GM19025 (cell line): ENCODE measurements around the gene VDAC1.
"Not testable (repeated sequence)": the region's sequence is repeated elsewhere in the genome, so short reads cannot be mapped to it uniquely, and the experiment has no call there.

Source experiments
- ATAC-seq: cut with Tn5 transposase; IDR thresholded peaks from one replicate; pipeline ENCODE4 v1.9.1; 2021; ENCODE audit warnings: mild to moderate bottlenecking, low read depth, moderate library complexity; ENCODE audit not compliant: unreplicated experiment

The VDAC1 gene

GRCh38 chr5:133969654-133970324 is 35.0 kb downstream of the VDAC1 start:
- no peak for ATAC-seq

- peak; percentile 94 for ATAC-seq
Observed at GRCh38 chr5:133968204-133968980, 36.4 kb downstream of the VDAC1 start, which contains the start of gene C5orf15. Gene C5orf15 (minus strand): TSS chr5:133968625. CDS start chr5:133968584, 41 bp downstream.

DNA sequence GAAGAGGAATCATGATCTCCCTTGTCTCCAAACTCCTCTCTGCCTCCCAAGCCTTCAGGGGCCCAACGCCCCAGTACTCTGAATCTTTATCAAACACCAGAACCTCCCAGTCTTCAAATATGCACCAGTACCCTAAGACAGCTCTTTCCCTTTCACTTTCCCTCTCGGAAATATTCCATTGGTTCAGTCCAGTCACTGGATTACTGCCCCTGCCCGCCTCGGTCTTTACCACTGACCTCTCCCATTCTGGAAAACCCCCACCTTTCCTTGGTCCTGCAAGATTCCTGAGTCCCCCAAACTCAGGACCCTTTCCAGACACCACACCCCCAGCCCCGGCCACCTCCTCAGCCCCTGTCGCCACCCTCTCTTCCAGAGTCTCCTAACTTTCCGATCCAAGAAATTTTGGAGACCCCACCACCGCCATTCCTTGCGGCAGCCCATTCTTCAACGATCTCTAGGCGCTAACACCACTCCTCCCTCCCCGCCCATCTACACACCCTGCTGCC is 37.0 kb downstream of the VDAC1 start:
- no peak for ATAC-seq

- ATAC-seq, result no peak
Observed at GRCh38 chr5:133967124-133967523, 37.7 kb downstream of the VDAC1 start.

GRCh38 chr5:133966090-133966489 is 38.7 kb downstream of the VDAC1 start:
- no peak for ATAC-seq

- no peak for ATAC-seq
Observed at GRCh38 chr5:133963493-133964128, 41.2 kb downstream of the VDAC1 start.

DNA sequence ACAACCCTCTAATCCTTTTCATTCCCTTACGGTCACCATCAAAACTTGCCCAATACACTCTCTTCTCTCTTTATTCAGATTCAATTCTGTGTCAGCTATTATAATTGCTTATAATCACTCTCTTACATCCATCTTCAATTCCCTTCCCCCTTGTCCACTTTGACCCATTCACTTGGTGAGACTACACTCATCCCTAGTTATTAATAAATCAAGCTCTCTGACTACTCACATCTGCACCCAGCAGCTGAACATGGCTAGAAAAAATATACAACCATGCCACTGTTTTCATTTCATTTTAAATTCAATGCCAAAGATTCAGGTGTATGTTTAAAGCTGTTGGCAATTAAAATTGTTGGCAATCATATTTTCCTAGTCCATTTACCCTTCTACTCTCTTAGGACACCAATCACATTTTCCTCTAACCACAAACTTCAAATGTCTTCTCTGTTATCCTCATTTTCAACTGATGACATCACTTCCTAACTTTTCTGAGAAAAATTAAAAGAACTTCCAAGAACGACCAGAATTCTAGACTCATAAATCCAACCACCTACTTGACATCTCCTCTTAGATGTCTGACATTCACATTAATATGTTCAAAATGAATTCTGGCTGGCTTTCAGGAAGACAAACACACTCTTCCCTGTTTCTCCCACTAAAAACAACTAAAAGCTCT is 41.8 kb downstream of the VDAC1 start:
- no peak for ATAC-seq

- ATAC-seq, result no peak
Observed at GRCh38 chr5:133962131-133962530, 42.6 kb downstream of the VDAC1 start.

DNA sequence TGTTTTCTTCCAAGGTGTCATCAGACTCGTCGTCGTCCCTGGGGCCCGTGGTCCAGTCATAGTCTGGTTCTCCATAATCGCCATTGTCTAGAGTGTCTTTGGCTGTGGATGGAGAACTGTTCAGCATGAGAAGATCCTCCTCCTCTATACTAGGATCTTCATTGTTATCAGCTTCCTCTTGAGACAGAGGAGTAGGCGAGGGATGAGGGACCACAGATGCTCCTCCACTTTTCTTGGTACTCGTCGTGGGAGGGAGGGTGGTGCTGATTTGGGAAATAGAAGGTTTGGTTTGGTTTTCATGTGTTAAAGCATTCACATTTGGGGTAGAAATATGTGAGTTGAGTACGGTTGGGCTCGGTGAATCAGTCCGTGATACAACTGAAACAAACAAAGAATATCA is 45.1 kb downstream of the VDAC1 start:
- no peak for ATAC-seq

GRCh38 chr5:133957591-133957990 is 47.2 kb downstream of the VDAC1 start:
- ATAC-seq, result peak; percentile 58

- no peak for ATAC-seq
Observed at GRCh38 chr5:133957080-133957479, 47.7 kb downstream of the VDAC1 start.

DNA sequence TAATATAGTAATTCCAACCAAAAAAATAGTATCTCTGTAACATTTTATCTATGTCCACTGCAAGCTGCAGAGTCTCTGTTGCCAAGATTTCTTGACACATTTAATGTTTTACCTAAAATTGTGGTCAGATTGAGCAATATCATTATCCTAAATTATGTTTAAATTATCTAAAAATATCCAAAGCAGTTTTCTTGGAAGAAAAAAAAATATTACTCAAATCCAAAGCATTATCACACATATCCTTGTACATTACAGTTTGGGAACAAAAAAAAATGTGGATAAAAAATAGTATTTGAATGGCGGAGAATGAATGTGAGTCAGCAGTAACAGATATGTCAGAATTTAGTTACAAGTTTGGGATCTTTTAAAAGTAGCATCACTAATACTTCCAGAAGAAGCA is 48.6 kb downstream of the VDAC1 start:
- not testable (repeated sequence) for ATAC-seq

GRCh38 chr5:133953568-133954145 is 51.1 kb downstream of the VDAC1 start:
- ATAC-seq, result no peak

- no peak for ATAC-seq
Observed at GRCh38 chr5:133952729-133953567, 51.8 kb downstream of the VDAC1 start.

- no peak for ATAC-seq
Observed at GRCh38 chr5:133950821-133951612, 53.8 kb downstream of the VDAC1 start.

DNA sequence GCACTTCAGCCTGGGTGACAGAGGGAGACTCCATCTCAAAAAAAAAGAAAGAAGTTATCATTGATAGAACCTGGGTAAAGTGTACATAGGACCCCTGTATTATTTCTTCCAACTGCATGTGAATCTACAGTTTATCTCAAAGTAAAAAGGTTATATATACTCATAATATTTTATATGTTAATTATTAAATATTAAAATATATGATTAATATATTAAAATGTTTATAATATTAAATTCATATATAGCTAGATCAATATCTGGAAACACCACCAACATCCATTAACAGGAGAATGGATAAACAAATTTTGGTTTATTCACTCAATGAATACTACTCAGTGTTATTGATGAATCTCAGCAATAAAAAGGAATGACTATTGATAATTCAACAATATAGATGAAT is 56.1 kb downstream of the VDAC1 start:
- no peak for ATAC-seq

- ATAC-seq, result no peak
Observed at GRCh38 chr5:133947431-133947841, 57.3 kb downstream of the VDAC1 start.

DNA sequence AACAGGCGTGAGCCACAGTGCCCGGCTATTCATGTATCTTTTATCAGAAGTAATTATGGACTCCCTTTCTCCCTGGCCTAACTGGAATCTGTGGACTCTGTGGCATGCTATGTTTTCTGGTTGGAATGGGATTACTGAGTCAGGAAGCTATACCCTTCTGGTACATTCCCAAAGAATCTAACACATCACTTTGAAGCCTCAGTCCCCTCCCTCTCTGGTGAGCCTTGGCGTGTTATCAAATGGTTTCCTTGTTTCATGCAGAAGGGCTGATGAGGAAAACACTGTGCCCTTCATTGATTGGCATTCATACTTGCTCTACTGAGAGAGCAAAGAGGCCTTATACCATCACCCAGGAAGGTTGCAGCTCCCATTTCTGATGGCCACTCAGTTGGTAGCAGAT is 59.2 kb downstream of the VDAC1 start:
- ATAC-seq, result no peak
